GM12891 (cell line): ENCODE measurements around the gene DHRS1.

Experiments
- PAX5 ChIP-seq: IDR thresholded peaks from 2 replicates; pipeline ENCODE4 v1.6.1; 2011; ENCODE audit warnings: low read length, moderate library complexity, mild to moderate bottlenecking; ENCODE audit not compliant: insufficient read depth, severe bottlenecking
- POLR2A ChIP-seq: IDR thresholded peaks from 2 replicates; pipeline ENCODE4 v1.6.1; 2011; ENCODE audit warnings: low read depth, low read length, control low read depth
- TAF1 ChIP-seq: IDR thresholded peaks from 2 replicates; pipeline ENCODE4 v1.6.1; 2011; ENCODE audit warnings: low read depth, low read length, control low read depth

GRCh38 chr14:24284501-24285035, 15.0 kb downstream of the DHRS1 start:
- no peak for TF ChIP-seq POLR2A
- no peak for TF ChIP-seq TAF1
- no peak for TF ChIP-seq PAX5
